Measurements from ENCODE around the gene NAV3.
A peak's percentile ranks its signal among the peaks of the same experiment; 100 is the strongest.

The NAV3 gene

DNA sequence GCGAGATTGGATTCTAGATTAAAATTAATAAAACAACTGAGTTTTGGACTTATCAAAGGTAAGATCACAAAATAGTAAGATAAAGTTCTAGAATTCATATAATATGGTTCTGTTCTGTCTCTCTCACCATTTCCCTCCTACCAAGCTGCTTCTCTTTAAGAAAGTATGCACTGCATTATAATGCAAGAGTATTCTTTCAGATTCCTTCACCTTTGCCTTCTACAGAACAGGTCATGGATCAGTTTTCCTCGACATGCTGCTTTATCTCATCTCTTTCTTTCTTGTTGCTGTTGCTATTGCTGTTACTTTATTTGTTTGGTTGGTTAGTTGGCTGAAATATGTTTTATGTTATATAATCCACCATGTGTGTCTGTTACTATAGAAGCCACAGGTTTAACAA is 357.0 kb downstream of the NAV3 start:
- no peak for DNase-seq (ENCODE audit: low spot score)

DNA sequence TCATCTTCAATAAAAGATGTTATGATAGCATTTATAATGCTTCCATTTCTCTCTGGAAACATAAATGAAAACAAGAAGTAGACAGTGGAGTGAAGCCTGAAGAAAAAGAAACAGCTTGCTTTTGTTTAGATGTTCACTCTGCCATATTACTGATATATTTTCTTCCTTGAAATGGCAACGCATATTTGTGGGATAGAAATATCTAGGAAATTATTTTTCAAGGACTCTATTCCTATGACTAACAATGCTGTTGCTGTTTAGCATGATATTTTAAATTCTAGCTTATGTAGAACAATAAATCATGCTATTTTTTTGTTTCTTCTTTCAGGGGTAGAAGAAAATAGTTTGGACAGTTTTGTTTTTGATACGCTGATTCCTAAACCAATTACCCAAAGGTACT is 359.0 kb downstream of the NAV3 start:
- no peak for DNase-seq (ENCODE audit: low spot score)

- no peak for DNase-seq (ENCODE audit: low spot score)
These were observed 360.9 kb downstream of the NAV3 start for GRCh38 chr12:78191611-78192010.

- DNase-seq (ENCODE audit: low spot score), result no peak
These were observed 362.3 kb downstream of the NAV3 start for GRCh38 chr12:78192979-78193378.

DNA sequence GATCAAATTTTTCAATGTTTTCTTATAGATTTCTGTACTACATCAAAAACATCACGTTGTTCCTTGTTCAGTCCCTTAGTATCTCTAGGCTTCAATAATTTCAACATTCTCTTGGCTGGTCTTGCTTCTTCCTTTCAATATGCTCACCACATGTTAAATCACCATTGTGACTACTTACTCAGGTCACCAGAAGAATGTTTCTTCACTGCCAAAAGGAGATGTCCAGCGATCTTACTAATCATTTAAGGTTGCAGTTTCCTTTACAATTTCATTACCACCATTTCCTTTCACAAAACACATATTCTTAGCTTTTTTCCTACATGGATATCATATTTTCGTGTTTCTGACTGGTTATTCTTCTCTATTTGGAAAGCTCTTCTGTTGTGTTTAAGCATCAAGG is 363.8 kb downstream of the NAV3 start:
- DNase-seq (ENCODE audit: low spot score), result no peak

DNA sequence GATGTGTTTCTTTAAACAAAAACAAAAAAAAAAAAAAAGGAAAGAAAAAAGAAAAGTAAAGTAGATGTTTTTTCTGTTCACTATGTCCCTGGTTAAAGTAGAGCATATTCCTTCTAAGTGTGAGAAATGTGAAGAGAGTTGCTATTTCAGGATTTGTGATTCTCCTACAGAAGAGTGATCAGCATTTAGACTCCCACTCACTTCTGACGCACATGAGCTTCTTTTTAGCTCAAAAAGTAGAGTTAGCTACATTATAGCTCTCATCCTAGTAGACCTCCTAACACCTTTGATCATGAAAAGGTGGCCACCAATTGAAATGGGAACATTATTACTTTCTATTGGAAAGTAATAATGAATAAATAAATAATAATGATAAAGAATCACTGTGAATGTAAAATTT is 368.2 kb downstream of the NAV3 start:
- DNase-seq (ENCODE audit: low spot score), result no peak

- no peak for DNase-seq (ENCODE audit: low spot score)
These were observed 369.2 kb downstream of the NAV3 start for GRCh38 chr12:78199926-78200325.

GRCh38 chr12:78204926-78205325 is 374.2 kb downstream of the NAV3 start:
- DNase-seq (ENCODE audit: low spot score), result no peak

- DNase-seq (ENCODE audit: low spot score), result no peak
These were observed 377.4 kb downstream of the NAV3 start for GRCh38 chr12:78208092-78208491.

- DNase-seq (ENCODE audit: low spot score), result peak; percentile 29
These were observed 379.3 kb downstream of the NAV3 start for GRCh38 chr12:78209846-78210505.

GRCh38 chr12:78210506-78210860 is 379.8 kb downstream of the NAV3 start:
- DNase-seq (ENCODE audit: low spot score), result no peak

GRCh38 chr12:78210894-78211302 is 380.2 kb downstream of the NAV3 start:
- no peak for DNase-seq (ENCODE audit: low spot score)

GRCh38 chr12:78220811-78221210 is 390.1 kb downstream of the NAV3 start:
- peak; percentile 49 for DNase-seq (ENCODE audit: low spot score)

- DNase-seq (ENCODE audit: low spot score), result no peak
These were observed 393.5 kb downstream of the NAV3 start for GRCh38 chr12:78224154-78224553.

GRCh38 chr12:78226763-78227162 is 396.1 kb downstream of the NAV3 start:
- no peak for DNase-seq (ENCODE audit: low spot score)

GRCh38 chr12:78229591-78230101 is 399.0 kb downstream of the NAV3 start:
- peak; percentile 48 for DNase-seq (ENCODE audit: low spot score)

DNA sequence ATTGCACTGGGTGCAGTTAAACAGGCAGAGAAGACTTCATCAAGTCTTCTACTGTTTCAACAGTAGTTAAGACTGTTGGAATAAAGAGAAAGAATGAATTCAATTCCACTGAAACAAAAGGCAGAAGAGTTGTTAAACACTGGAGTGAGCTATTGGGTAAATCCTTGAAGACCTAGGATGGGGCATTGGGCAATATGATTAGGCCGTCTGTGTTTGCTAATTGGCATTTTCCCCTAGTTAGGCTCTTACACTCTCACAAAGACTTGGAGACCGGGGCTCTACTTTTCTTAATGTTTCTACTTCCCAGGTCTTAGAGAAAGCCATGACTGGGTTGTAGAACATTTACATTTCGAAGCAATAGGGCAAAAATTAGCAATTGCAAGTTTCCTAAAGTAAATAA is 402.1 kb downstream of the NAV3 start:
- DNase-seq (ENCODE audit: low spot score), result no peak

GRCh38 chr12:78236264-78236663 is 405.6 kb downstream of the NAV3 start:
- no peak for DNase-seq (ENCODE audit: low spot score)

GRCh38 chr12:78239544-78239943 is 408.9 kb downstream of the NAV3 start:
- no peak for DNase-seq (ENCODE audit: low spot score)

DNA sequence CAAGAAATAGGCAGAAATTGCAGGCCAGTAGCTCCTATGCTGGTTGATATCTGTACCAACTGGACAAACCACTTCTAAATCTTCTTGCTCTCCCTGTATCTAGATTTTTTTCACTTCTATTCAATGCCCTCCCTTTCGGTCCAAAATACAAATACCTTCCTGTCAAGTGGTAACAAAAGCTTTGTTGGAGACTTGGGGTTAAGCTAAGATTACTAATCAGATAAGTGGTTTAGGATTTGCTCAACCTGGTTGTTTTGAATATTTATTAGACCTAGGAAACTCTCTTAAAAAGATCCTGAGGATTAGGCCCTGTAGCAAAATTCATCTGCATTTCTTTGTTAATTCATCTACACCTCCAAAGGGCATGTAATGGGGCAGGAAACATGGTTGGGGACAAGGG is 410.1 kb downstream of the NAV3 start:
- DNase-seq (ENCODE audit: low spot score), result no peak

GRCh38 chr12:78241446-78241845 is 410.8 kb downstream of the NAV3 start:
- peak; percentile 74 for DNase-seq (ENCODE audit: low spot score)

GRCh38 chr12:78244916-78245507 is 414.3 kb downstream of the NAV3 start:
- DNase-seq (ENCODE audit: low spot score), result no peak

GRCh38 chr12:78248321-78248720 is 417.6 kb downstream of the NAV3 start:
- no peak for DNase-seq (ENCODE audit: low spot score)

DNA sequence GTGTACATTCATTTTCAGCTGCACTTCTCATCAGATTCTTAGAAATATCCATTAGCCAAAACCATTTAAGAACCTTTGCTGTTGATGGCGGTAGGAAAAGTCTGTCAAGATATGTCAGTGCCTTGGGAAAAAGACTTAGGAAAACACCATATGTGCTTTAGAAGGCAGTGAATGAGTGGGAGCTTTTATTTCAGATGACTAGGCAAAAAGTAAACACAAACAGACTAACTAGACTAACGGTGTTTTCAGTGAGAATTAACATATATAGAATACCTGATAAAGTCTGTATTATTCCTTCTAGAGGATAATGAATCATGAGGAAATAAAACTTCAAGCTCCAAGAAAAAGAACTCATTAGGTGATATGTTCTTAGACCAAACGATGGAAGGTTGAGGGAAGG is 418.9 kb downstream of the NAV3 start:
- no peak for DNase-seq (ENCODE audit: low spot score)
